Measurements from ENCODE around the gene FGFR3.
"Not testable (repeated sequence)": the region's sequence is repeated elsewhere in the genome, so short reads cannot be mapped to it uniquely, and the experiment has no call there.

FGFR3 gene

DNA sequence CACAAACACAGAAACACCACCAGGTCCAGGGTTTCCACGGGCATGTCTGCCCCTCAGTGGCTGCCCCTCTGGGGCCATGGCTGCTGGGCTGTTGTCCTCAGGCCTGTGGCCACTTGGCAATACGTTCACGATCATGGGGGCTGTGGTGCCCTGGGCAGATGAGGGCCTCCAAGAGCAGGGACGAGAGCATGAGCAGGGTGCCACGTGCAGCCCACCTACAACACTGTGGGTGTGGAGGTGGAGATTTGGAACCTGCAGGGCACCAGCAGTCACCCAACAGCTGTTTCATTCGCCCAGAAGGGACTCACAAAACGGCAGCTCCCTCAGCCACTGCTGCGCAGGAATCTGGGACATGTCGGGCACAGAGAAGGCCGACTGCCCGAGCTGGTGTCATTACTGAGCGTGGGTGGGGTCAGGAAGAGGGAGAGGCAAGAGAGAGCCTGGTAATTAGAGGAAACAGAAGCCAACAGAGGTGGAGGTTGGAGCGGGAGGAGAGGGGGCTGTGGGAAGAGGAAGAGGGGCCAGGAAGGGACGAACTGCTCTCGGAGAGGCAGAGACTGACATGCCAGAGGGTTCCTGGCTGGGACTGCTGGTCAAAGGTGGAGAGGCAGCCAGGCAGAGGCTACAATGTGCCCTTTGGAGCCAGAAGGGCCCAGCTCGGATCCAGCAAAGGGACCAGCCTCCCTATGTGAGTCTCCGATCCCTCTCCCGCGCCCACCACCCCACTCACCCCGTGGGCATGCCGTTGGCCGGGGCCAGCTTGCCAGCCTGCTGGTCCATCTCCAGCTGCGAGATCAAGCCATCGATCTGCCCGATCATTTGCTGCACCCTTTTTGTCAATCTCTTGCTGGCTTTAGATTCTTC, 23.1 kb downstream of the FGFR3 start:
- no peak for DNase-seq (ENCODE audit: low read depth in 2 of 3, low spot score in 1 of 3)

GRCh38 chr4:1819284-1819683, 26.2 kb downstream of the FGFR3 start:
- no peak for DNase-seq (ENCODE audit: low read depth in 2 of 3, low spot score in 1 of 3)

DNA sequence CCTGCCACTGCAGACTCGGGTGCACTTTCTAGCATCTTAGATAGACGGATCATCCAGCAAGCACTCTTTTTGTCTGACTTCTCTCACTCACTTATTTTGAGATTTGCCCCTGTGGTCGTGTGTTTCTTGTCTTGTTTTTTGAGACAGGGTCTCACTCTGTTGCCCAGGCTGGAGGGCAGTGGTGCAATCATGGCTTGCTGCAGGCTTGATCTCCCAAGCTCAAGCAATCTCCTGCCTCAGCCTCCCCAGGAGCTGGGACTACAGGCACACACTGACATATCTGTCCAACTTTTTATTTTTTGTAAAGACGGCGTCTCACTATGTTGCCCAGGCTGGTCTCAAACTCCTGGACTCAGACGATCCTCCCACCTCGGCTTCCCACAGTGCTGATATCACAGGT, 26.7 kb downstream of the FGFR3 start:
- DNase-seq (ENCODE audit: low read depth in 2 of 3, low spot score in 1 of 3), result no peak

GRCh38 chr4:1821679-1822567, 28.8 kb downstream of the FGFR3 start:
- no peak for DNase-seq (ENCODE audit: low read depth in 2 of 3, low spot score in 1 of 3)

DNA sequence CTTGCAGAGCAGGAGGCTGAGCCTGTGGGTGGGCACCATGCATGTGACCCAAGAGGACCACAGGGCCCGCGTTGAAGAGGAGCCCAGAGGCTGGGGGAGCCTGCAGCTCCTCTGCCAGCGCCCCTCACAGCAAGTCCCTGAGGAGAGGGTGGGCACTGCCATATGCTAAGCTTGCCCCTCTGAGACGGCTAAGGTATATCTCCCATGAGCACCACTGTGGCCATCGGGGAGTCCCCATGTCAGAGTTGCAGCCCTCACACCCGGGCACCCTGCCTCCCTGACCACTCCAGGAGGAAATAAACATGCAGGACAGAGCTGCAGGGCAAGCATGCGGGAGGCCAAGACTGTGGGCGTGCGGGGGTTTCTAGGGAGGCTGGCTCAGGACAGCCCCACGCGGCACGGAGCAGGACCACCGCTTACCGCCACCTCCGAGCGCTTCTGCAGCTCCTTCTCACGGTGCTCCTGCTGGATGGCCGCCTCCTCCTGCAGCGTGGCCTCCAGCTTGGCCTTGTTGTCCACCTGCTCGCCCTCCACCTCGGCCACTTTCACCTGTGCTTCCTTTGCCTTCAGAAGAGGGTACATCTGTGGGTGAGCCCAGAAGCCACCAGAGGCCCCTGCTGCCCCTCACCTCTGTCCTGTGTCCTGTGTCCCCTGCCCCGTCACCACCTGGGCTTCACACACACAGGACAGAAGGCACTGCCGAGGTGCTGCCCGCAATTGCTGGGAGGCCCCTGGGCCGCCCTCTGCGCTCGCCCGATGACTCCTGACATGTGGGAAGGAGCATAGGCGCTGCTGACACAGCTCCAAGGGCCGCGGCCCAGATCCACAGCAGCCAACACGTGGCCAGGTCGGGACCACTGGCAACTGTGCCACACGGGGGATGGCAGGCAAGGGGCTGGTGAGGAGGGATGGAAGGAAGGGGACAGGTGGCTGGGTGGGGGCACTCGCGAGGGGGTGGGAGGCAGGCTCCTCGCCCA, 29.8 kb downstream of the FGFR3 start:
- no peak for DNase-seq (ENCODE audit: low read depth in 2 of 3, low spot score in 1 of 3)

DNA sequence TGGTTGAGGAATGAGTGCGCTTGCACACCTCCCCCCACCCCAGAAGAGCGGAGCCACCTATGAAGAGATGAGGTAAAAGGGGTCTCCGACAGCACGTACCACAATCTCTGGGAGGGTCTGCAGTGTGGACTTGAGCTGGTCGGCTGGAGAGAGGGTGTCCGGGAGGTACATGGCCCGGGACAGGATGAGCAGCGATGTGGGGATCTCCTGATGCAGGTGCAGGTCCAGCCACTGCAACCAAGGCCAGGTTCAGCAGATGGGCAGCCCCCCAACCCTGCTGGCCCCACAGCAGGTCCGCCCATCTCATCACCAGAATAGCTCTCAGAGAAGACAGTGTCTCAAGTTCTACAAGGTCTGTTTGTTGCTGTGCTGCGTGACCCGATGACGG, 30.4 kb downstream of the FGFR3 start:
- no peak for DNase-seq (ENCODE audit: low read depth in 2 of 3, low spot score in 1 of 3)

- no peak for DNase-seq (ENCODE audit: low read depth in 2 of 3, low spot score in 1 of 3)
Measured at GRCh38 chr4:1824746-1825145, 31.7 kb downstream of the FGFR3 start.

GRCh38 chr4:1825326-1825725, 32.2 kb downstream of the FGFR3 start:
- DNase-seq (ENCODE audit: low read depth in 2 of 3, low spot score in 1 of 3), result no peak

GRCh38 chr4:1826531-1827350, 33.6 kb downstream of the FGFR3 start:
- DNase-seq (ENCODE audit: low read depth in 2 of 3, low spot score in 1 of 3), result no peak

GRCh38 chr4:1830234-1830633, 37.1 kb downstream of the FGFR3 start:
- DNase-seq (ENCODE audit: low read depth in 2 of 3, low spot score in 1 of 3), result no peak

GRCh38 chr4:1830642-1831228, 37.6 kb downstream of the FGFR3 start:
- no peak for DNase-seq (ENCODE audit: low read depth in 2 of 3, low spot score in 1 of 3)

DNA sequence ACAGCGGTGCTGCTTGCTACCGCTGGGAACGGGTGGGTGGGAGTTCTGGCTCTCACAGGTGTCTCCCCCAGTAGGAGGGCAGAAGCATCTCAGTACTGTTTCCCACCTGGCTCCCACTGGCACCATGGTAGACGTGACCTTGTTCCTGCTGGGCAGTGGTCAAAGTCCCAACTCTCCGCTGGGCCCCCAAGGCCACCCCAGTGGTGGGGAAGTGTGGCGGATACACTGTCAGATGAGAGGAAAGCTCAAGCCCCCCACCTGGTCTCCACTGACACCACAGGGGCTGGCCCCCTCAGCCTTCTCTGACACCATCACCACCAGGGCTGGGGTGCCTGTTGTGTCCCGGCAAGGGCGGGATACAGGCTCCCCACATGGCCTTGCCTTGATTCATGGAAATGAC, 38.2 kb downstream of the FGFR3 start:
- DNase-seq (ENCODE audit: low read depth in 2 of 3, low spot score in 1 of 3), result no peak

DNA sequence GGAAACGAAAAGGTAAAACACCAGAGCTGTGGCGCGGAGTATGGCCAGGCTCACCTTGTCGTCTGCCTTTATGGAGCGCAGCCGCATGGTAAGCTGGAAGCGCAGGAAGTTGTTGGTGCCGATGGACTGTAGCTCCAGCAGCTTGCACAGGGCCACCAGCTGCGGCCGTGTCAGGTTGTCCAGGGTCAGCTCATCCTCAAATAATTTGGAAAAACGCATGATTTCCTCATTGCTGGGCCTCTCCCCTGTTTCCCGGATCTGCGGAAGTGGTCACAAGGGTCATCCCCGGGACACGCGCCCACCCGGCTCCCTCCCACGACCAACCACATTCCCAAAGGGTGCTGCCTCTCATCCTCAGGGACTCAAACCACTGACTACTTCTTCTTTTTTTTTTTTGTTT, 39.6 kb downstream of the FGFR3 start:
- DNase-seq (ENCODE audit: low read depth in 2 of 3, low spot score in 1 of 3), result no peak

DNA sequence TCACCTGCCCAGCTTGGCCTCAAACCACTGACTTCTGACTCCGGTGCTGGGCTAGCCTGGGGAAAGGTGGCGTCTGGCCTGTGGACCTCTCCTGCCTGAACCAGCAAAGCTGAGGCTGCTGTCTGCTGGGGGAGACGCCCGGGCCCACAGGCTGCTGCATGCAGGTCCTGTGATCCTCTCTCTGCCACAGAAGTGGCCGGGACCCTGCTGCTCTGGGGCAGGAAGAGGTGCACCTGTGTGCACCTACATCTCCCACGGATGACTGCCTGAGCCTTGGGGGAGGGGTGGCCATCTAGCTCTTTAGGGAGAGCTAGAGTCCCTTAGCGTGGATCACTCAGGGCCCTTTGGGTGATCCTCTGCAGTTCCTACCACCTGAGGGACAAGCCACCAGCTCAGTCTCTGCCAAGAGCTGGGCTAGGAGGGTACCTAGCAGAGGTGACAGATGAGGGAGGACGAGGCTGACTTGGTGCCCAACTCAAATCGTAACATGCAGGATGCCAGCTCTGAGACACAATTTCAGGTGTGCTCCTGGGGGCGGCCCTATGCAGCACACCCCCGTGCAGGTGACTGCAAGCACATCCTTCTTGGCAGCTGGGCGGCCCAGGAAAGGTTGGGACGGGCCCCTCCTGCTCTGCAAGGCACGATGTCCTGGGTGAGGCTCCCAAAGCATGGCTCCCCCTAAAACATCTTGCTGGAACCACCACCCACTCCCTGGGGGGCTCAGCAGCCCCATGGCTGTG, 40.4 kb downstream of the FGFR3 start:
- no peak for DNase-seq (ENCODE audit: low read depth in 2 of 3, low spot score in 1 of 3)

DNA sequence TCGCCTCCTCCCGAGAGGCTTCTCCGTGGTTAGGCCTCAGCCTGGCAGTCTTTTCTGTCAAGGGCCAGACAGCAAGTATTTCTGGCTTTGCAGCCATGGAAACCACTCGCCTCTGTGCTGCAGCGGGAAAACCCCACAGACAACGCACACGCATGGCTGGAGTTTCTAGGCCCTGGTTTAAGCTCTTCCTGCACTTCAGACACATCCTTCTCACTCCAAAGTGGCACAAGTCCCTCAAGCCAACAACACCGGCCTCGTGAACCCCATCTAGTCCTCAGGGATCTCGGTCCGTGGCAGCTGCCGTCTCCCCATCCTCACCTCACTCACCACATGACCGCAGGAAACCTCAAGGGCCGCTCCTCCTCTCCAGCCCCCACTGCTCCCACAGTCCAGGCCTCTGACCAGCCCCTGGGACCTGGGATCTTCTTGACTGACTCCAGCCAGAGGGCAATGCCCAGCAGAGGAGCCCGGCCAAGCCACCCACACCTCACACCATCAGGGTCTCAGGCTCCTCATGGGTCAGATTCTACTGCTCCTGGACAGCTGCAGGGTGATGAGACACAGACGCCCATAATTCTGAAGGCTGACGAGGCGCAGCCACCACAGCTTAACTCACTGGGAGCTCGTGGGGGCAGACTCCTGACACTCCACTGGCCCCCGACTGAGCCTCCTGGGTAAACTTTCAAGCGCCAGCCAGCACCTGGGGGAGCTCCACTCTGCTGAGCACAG, 41.1 kb downstream of the FGFR3 start:
- DNase-seq (ENCODE audit: low read depth in 2 of 3, low spot score in 1 of 3), result no peak

- not testable (repeated sequence) for DNase-seq (ENCODE audit: low read depth in 2 of 3, low spot score in 1 of 3)
Measured at GRCh38 chr4:1835836-1836235, 42.7 kb downstream of the FGFR3 start.

DNA sequence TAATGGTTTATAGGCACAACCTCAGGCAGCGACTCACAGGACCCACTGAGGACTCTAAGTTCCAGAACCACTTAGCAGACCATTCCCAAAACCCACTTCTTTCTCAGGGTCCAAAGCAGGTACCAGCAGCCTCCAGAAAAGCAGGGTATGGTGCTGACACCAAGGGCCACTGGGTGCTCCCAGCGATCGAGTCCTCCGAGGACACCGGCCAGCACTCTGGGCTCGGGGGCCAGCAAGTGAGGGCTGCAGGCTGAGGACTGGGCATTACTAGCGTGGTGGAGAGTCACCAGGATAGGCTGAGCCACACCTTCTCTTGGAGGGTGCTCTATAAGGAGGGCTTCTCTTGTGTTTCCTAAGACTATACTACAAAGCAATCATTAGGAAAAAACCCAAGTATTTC, 43.6 kb downstream of the FGFR3 start:
- no peak for DNase-seq (ENCODE audit: low read depth in 2 of 3, low spot score in 1 of 3)

DNA sequence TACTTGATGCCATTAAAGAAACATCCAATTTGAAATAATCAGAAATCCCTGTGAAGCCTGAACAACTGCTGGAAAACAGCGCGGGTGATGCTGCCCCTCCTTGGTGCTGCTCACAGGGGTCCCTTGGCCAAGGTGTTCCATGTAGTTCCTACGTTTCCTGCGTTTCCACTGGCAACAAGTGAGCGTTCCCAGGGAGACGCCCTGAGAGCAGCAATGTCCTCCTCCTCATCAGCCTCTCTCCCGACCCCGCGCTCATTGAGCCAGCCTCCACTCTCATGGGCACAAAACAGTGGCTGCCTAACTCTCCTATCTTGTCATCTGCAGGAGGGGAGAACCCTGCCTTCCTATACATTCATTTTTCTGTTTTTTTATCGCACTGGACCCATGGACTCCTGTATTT, 44.0 kb downstream of the FGFR3 start:
- no peak for DNase-seq (ENCODE audit: low read depth in 2 of 3, low spot score in 1 of 3)
